MM.1S (cell line): ENCODE data around the gene SPINK8.

Experiments used
- DNase-seq: peaks from one replicate; pipeline ENCODE4 v3.0.0-alpha.2; 2015
- H2AFZ ChIP-seq: fragments of 300-600 bp; sonication (generic); 2 replicates; pipeline ENCODE4 v1.6.0; 2016; ENCODE audit warnings: antibody characterized with exemption, low read length
- H3F3A ChIP-seq: fragments of 300-600 bp; sonication (generic); 2 replicates; pipeline ENCODE4 v1.6.1; 2016; ENCODE audit warnings: mild to moderate bottlenecking, antibody characterized with exemption, low read length, moderate library complexity, mixed read lengths; ENCODE audit not compliant: insufficient read depth
- H3K27ac ChIP-seq: fragments of 300-600 bp; sonication (generic); 2 replicates; pipeline ENCODE4 v1.5.1; 2016; ENCODE audit warnings: mild to moderate bottlenecking, low read length
- H3K27me3 ChIP-seq: fragments of 300-600 bp; sonication (generic); replicated peaks from 2 replicates; pipeline ENCODE4 v1.6.0; 2016; ENCODE audit warnings: low read length; ENCODE audit not compliant: insufficient read depth
- H3K36me3 ChIP-seq: fragments of 300-600 bp; sonication (generic); replicated peaks from 2 replicates; pipeline ENCODE4 v1.6.1; 2016; ENCODE audit warnings: mild to moderate bottlenecking, low read length, mixed read lengths; ENCODE audit not compliant: insufficient read depth
- H3K4me1 ChIP-seq: fragments of 300-600 bp; sonication (generic); 2 replicates; pipeline ENCODE4 v1.6.1; 2016; ENCODE audit warnings: low read length, mixed read lengths
- H3K4me2 ChIP-seq: fragments of 300-600 bp; sonication (generic); 2 replicates; pipeline ENCODE4 v1.6.0; 2016; ENCODE audit warnings: low read depth, low read length
- H3K4me3 ChIP-seq: fragments of 300-600 bp; sonication (generic); 2 replicates; pipeline ENCODE4 v1.5.1; 2016; ENCODE audit warnings: low read length, mixed read lengths
- H3K79me2 ChIP-seq: fragments of 300-600 bp; sonication (generic); 2 replicates; pipeline ENCODE4 v1.6.1; 2016; ENCODE audit warnings: mixed run types, low read length, mixed read lengths
- H3K9ac ChIP-seq: fragments of 300-600 bp; sonication (generic); 2 replicates; pipeline ENCODE4 v1.6.1; 2016; ENCODE audit warnings: low read length, mixed read lengths
- H3K9me2 ChIP-seq: fragments of 300-600 bp; sonication (generic); replicated peaks from 2 replicates; pipeline ENCODE4 v1.6.1; 2016; ENCODE audit warnings: mild to moderate bottlenecking, low read length, mixed read lengths; ENCODE audit not compliant: insufficient read depth
- H3K9me3 ChIP-seq: fragments of 300-600 bp; sonication (generic); replicated peaks from 2 replicates; pipeline ENCODE4 v1.6.1; 2016; ENCODE audit warnings: mild to moderate bottlenecking, low read length, mixed read lengths; ENCODE audit not compliant: insufficient read depth
- H4K20me1 ChIP-seq: fragments of 300-600 bp; sonication (generic); 2 replicates; pipeline ENCODE4 v1.6.1; 2016; ENCODE audit warnings: mild to moderate bottlenecking, low read length, moderate library complexity, mixed read lengths; ENCODE audit not compliant: insufficient read depth
- CTCF ChIP-seq: fragments of 300-600 bp; sonication (generic); IDR thresholded peaks from 2 replicates; pipeline ENCODE4 v1.5.1; 2016; ENCODE audit warnings: antibody characterized with exemption, low read length, mixed read lengths
- EZH2 ChIP-seq: fragments of 300-600 bp; sonication (generic); optimal IDR thresholded peaks from 2 replicates; pipeline ENCODE3; 2017; ENCODE audit warnings: low read depth, mild to moderate bottlenecking, antibody characterized with exemption, low read length, mixed read lengths
- EZH2phosphoT487 ChIP-seq: fragments of 300-600 bp; sonication (generic); IDR thresholded peaks from 2 replicates; pipeline ENCODE4 v1.6.1; 2018; ENCODE audit warnings: antibody characterized with exemption, low read length

SPINK8 gene

GRCh38 chr3:48301800-48302166 is 31.7 kb downstream of the SPINK8 start:
- H3K9ac ChIP-seq = peak overlapping the region; percentile 98
- peaks cover 18% of the 10 kb centered on the region for H3K4me1 ChIP-seq
- H3K9me3 ChIP-seq = no peaks in the 10 kb centered on the region
- peak overlapping the region; percentile 91 for H3K27ac ChIP-seq
- peaks cover 7% of the 10 kb centered on the region for H3F3A ChIP-seq
- H2AFZ ChIP-seq = peak overlapping the region; percentile 99
- H4K20me1 ChIP-seq = no peaks in the 10 kb centered on the region
- no peaks in the 10 kb centered on the region for H3K27me3 ChIP-seq
- no peaks in the 10 kb centered on the region for H3K9me2 ChIP-seq
- peak overlapping the region; percentile 90 for H3K4me2 ChIP-seq
- DNase-seq = peak; percentile 33
- peaks cover 16% of the 10 kb centered on the region for H3K79me2 ChIP-seq
- no peaks in the 10 kb centered on the region for H3K36me3 ChIP-seq
- H3K4me3 ChIP-seq = peak overlapping the region; percentile 98
- TF ChIP-seq EZH2phosphoT487 = no peak

GRCh38 chr3:48301020-48301799 is 32.3 kb downstream of the SPINK8 start, which contains the start of gene NME6:
Gene NME6 (minus strand): TSS chr3:48301367.
- H3K4me1 ChIP-seq = peaks cover 18% of the 10 kb centered on the region
- H3K27me3 ChIP-seq = no peaks in the 10 kb centered on the region
- H3K9me2 ChIP-seq = no peaks in the 10 kb centered on the region
- H3K9ac ChIP-seq = peak within 1 kb of the TSS; percentile 98
- H3K36me3 ChIP-seq = no peaks in the 10 kb centered on the region
- H3F3A ChIP-seq = peaks cover 7% of the 10 kb centered on the region
- H2AFZ ChIP-seq = peak within 1 kb of the TSS; percentile 99
- H4K20me1 ChIP-seq = no peaks in the 10 kb centered on the region
- H3K27ac ChIP-seq = peak within 1 kb of the TSS; percentile 91
- peaks cover 16% of the 10 kb centered on the region for H3K79me2 ChIP-seq
- no peaks in the 10 kb centered on the region for H3K9me3 ChIP-seq
- TF ChIP-seq EZH2phosphoT487 = no peak
- TF ChIP-seq CTCF = no peak
- peak within 1 kb of the TSS; percentile 90 for H3K4me2 ChIP-seq
- peak within 1 kb of the TSS; percentile 98 for H3K4me3 ChIP-seq
- peak; percentile 90 for DNase-seq

- peak overlapping the region; percentile 98 for H3K4me3 ChIP-seq
- H2AFZ ChIP-seq = peak overlapping the region; percentile 99
- H3K9me2 ChIP-seq = no peaks in the 10 kb centered on the region
- peak; percentile 9 for DNase-seq
- H3K27me3 ChIP-seq = no peaks in the 10 kb centered on the region
- TF ChIP-seq CTCF (no peak), EZH2phosphoT487 (no peak), EZH2 (no peak)
- H3K36me3 ChIP-seq = no peaks in the 10 kb centered on the region
- H4K20me1 ChIP-seq = no peaks in the 10 kb centered on the region
- peak overlapping the region; percentile 98; the same call in 1 of the 2 replicates for H3K9ac ChIP-seq
- H3K27ac ChIP-seq = no peak overlapping the region
- H3K4me2 ChIP-seq = peak overlapping the region; percentile 90
- H3K79me2 ChIP-seq = peaks cover 16% of the 10 kb centered on the region
- H3K4me1 ChIP-seq = peaks cover 18% of the 10 kb centered on the region
- H3K9me3 ChIP-seq = no peaks in the 10 kb centered on the region
- H3F3A ChIP-seq = peaks cover 7% of the 10 kb centered on the region
Observed at GRCh38 chr3:48299746-48300712, 33.4 kb downstream of the SPINK8 start.
